ENCODE data around the gene PDGFA. TPM values are rescaled to one million over a fixed set of nuclear protein-coding genes. Genes with fewer than 3 reads are reported as not detected.

Gene PDGFA
- polyA plus RNA-seq, 1 donor (not counting 4 experiments of a cell fraction or from before 2014, with no cell fraction given), result 14.8 TPM

DNA sequence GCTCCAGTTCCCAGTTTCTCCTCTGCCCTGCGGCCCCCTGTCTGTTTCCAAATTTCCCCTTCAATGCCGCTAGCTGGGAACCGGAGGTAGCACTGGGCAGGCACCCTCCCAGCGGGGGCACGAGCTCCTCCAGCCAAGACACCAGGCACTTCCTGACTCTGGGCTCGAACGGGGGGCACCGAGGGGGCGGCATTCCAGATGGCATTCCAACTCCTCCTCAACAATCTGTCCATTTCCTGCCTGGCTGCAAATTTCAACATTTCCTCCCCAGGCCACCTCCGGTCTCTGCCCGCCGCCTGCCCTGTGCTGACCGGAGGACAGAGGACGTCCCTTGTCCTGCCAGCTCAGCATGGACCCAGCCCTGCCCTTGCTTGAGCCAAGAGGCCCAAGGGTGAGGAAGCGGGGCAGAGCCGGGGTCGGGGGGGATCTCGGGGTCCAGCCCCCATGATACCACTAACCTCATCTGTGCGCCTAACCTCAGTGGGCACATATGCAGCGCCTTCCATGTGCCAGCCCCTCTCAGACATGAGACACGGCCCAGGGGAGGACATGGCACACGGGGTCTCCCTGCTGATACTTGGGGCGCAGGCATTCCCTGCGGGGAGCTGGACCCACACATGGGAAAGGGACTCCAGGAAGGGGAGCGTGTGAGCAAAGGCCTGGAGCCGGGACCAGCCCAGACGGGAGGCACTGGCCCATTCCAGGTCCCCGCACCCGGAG is 58.0 kb downstream of the PDGFA start:
- H3K27me3 ChIP-seq (ENCODE audit: control insufficient read depth, extremely low read depth, insufficient read depth, low read length), result peaks cover 25% of the 10 kb centered on the region
- dilution Hi-C loops (cut with MboI; ENCODE audit: extremely low pct_ligation_motif_present, low sequenced_read_pairs), result no loop called here
- H3K27ac ChIP-seq (ENCODE audit: control insufficient read depth, insufficient read depth, low read length), result no peak overlapping the region
- no peaks in the 10 kb centered on the region for H3K36me3 ChIP-seq (ENCODE audit: control insufficient read depth in 2 of 2, extremely low read depth in 1 of 2, insufficient read depth in 2 of 2, low read length in 2 of 2)
- H3K4me3 ChIP-seq (ENCODE audit: control insufficient read depth in 2 of 3, extremely low read depth in 1 of 3, insufficient read depth in 2 of 3, low read depth in 1 of 3, low read length in 3 of 3), result no peak overlapping the region
- H3K4me2 ChIP-seq (ENCODE audit: control insufficient read depth, extremely low read depth, insufficient read depth, low read depth, low read length), result no peak overlapping the region
- FAIRE-seq (no peak), DNase-seq (ENCODE audit: low read depth, low spot score) (no peak)
- H4K20me1 ChIP-seq (ENCODE audit: control insufficient read depth, extremely low read depth, insufficient read depth, low read length), result no peaks in the 10 kb centered on the region
- H2AFZ ChIP-seq (ENCODE audit: control insufficient read depth, low read length), result no peak overlapping the region
- no peaks in the 10 kb centered on the region for H3K79me2 ChIP-seq (ENCODE audit: control insufficient read depth, insufficient read depth, low read length)
- no peaks in the 10 kb centered on the region for H3K4me1 ChIP-seq (ENCODE audit: control insufficient read depth, extremely low read depth, insufficient read depth, low read length)
- H3K9ac ChIP-seq (ENCODE audit: control insufficient read depth, extremely low read depth, insufficient read depth, low read length), result no peak overlapping the region
- no peak for TF ChIP-seq EZH2 (IDR thresholded peaks at IDR 0.05; ENCODE audit: low read length)
- no peak for TF ChIP-seq CTCF (optimal IDR thresholded peaks at IDR 0.05 in 1 of 3, IDR thresholded peaks at IDR 0.05 in 1 of 3, conservative IDR thresholded peaks at IDR 0.05 in 1 of 3; ENCODE audit: extremely low read depth in 1 of 3, insufficient read depth in 2 of 3, low read length in 3 of 3)
- no peaks in the 10 kb centered on the region for H3K9me3 ChIP-seq (ENCODE audit: control insufficient read depth, low read depth, low read length)
- H3K9me1 ChIP-seq (ENCODE audit: control insufficient read depth, extremely low read depth, insufficient read depth, low read length), result no peaks in the 10 kb centered on the region

DNA sequence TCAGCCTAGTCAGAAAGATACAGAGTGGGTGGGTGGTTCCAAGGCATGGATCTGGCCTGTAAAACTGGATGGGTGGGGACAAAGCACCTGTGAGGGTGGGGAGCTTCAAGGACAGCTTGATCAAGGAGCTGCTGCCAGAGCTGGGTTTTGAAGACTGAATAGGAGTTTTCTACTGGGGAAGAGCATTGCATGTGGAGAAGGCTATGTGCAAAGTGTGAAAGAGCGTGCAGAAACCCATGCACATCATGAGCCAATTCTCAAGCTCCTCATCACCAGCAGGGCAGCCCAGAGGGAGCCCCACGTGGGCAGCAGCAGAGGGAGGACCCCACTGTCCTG is 58.6 kb downstream of the PDGFA start:
- Histone ChIP-seq H3K36me3 (ENCODE audit: control insufficient read depth in 2 of 2, extremely low read depth in 1 of 2, insufficient read depth in 2 of 2, low read length in 2 of 2) (no peaks in the 10 kb centered on the region), H3K9me3 (ENCODE audit: control insufficient read depth, low read depth, low read length) (no peaks in the 10 kb centered on the region), H3K27ac (ENCODE audit: control insufficient read depth, insufficient read depth, low read length) (no peak overlapping the region), H3K27me3 (ENCODE audit: control insufficient read depth, extremely low read depth, insufficient read depth, low read length) (peaks cover 25% of the 10 kb centered on the region), H3K4me2 (ENCODE audit: control insufficient read depth, extremely low read depth, insufficient read depth, low read depth, low read length) (no peak overlapping the region), H3K9ac (ENCODE audit: control insufficient read depth, extremely low read depth, insufficient read depth, low read length) (no peak overlapping the region), H2AFZ (ENCODE audit: control insufficient read depth, low read length) (no peak overlapping the region), H3K4me1 (ENCODE audit: control insufficient read depth, extremely low read depth, insufficient read depth, low read length) (no peaks in the 10 kb centered on the region), H3K79me2 (ENCODE audit: control insufficient read depth, insufficient read depth, low read length) (no peaks in the 10 kb centered on the region), H4K20me1 (ENCODE audit: control insufficient read depth, extremely low read depth, insufficient read depth, low read length) (no peaks in the 10 kb centered on the region), H3K9me1 (ENCODE audit: control insufficient read depth, extremely low read depth, insufficient read depth, low read length) (no peaks in the 10 kb centered on the region), H3K4me3 (ENCODE audit: control insufficient read depth in 2 of 3, extremely low read depth in 1 of 3, insufficient read depth in 2 of 3, low read depth in 1 of 3, low read length in 3 of 3) (no peak overlapping the region)
- DNase-seq (ENCODE audit: low read depth, low spot score) (no peak), FAIRE-seq (no peak)
- TF ChIP-seq CTCF (optimal IDR thresholded peaks at IDR 0.05 in 1 of 3, IDR thresholded peaks at IDR 0.05 in 1 of 3, conservative IDR thresholded peaks at IDR 0.05 in 1 of 3; ENCODE audit: extremely low read depth in 1 of 3, insufficient read depth in 2 of 3, low read length in 3 of 3) (no peak), EZH2 (IDR thresholded peaks at IDR 0.05; ENCODE audit: low read length) (no peak)
- dilution Hi-C loops (cut with MboI; ENCODE audit: extremely low pct_ligation_motif_present, low sequenced_read_pairs), result no loop called here
